MM.1S (cell line): ENCODE data around the gene WASF2.

Source experiments
- DNase-seq: peaks from one replicate; pipeline ENCODE4 v3.0.0-alpha.2; 2015
- H2AFZ ChIP-seq: fragments of 300-600 bp; sonication (generic); 2 replicates; pipeline ENCODE4 v1.6.0; 2016; ENCODE audit warnings: antibody characterized with exemption, low read length
- H3F3A ChIP-seq: fragments of 300-600 bp; sonication (generic); 2 replicates; pipeline ENCODE4 v1.6.1; 2016; ENCODE audit warnings: mild to moderate bottlenecking, antibody characterized with exemption, low read length, moderate library complexity, mixed read lengths; ENCODE audit not compliant: insufficient read depth
- H3K27ac ChIP-seq: fragments of 300-600 bp; sonication (generic); 2 replicates; pipeline ENCODE4 v1.5.1; 2016; ENCODE audit warnings: mild to moderate bottlenecking, low read length
- H3K27me3 ChIP-seq: fragments of 300-600 bp; sonication (generic); replicated peaks from 2 replicates; pipeline ENCODE4 v1.6.0; 2016; ENCODE audit warnings: low read length; ENCODE audit not compliant: insufficient read depth
- H3K36me3 ChIP-seq: fragments of 300-600 bp; sonication (generic); replicated peaks from 2 replicates; pipeline ENCODE4 v1.6.1; 2016; ENCODE audit warnings: mild to moderate bottlenecking, low read length, mixed read lengths; ENCODE audit not compliant: insufficient read depth
- H3K4me1 ChIP-seq: fragments of 300-600 bp; sonication (generic); 2 replicates; pipeline ENCODE4 v1.6.1; 2016; ENCODE audit warnings: low read length, mixed read lengths
- H3K4me2 ChIP-seq: fragments of 300-600 bp; sonication (generic); 2 replicates; pipeline ENCODE4 v1.6.0; 2016; ENCODE audit warnings: low read depth, low read length
- H3K4me3 ChIP-seq: fragments of 300-600 bp; sonication (generic); 2 replicates; pipeline ENCODE4 v1.5.1; 2016; ENCODE audit warnings: low read length, mixed read lengths
- H3K79me2 ChIP-seq: fragments of 300-600 bp; sonication (generic); 2 replicates; pipeline ENCODE4 v1.6.1; 2016; ENCODE audit warnings: mixed run types, low read length, mixed read lengths
- H3K9ac ChIP-seq: fragments of 300-600 bp; sonication (generic); 2 replicates; pipeline ENCODE4 v1.6.1; 2016; ENCODE audit warnings: low read length, mixed read lengths
- H3K9me2 ChIP-seq: fragments of 300-600 bp; sonication (generic); replicated peaks from 2 replicates; pipeline ENCODE4 v1.6.1; 2016; ENCODE audit warnings: mild to moderate bottlenecking, low read length, mixed read lengths; ENCODE audit not compliant: insufficient read depth
- H3K9me3 ChIP-seq: fragments of 300-600 bp; sonication (generic); replicated peaks from 2 replicates; pipeline ENCODE4 v1.6.1; 2016; ENCODE audit warnings: mild to moderate bottlenecking, low read length, mixed read lengths; ENCODE audit not compliant: insufficient read depth
- H4K20me1 ChIP-seq: fragments of 300-600 bp; sonication (generic); 2 replicates; pipeline ENCODE4 v1.6.1; 2016; ENCODE audit warnings: mild to moderate bottlenecking, low read length, moderate library complexity, mixed read lengths; ENCODE audit not compliant: insufficient read depth
- EZH2 ChIP-seq: fragments of 300-600 bp; sonication (generic); optimal IDR thresholded peaks from 2 replicates; pipeline ENCODE3; 2017; ENCODE audit warnings: low read depth, mild to moderate bottlenecking, antibody characterized with exemption, low read length, mixed read lengths
- EZH2phosphoT487 ChIP-seq: fragments of 300-600 bp; sonication (generic); IDR thresholded peaks from 2 replicates; pipeline ENCODE4 v1.6.1; 2018; ENCODE audit warnings: antibody characterized with exemption, low read length
- TF ChIP-seq, protein P1 (sequence below): fragments of 300-600 bp; sonication (generic); IDR thresholded peaks from 2 replicates; pipeline ENCODE4 v1.5.1; 2016; ENCODE audit warnings: antibody characterized with exemption, low read length, mixed read lengths

WASF2 gene

GRCh38 chr1:27430903-27431600, 58.9 kb downstream of the WASF2 start:
- Histone ChIP-seq H3K9me3 (no peaks in the 10 kb centered on the region), H4K20me1 (no peaks in the 10 kb centered on the region), H3K27ac (peak overlapping the region; percentile 60; the same call in 1 of the 2 replicates), H3K4me3 (no peak overlapping the region), H2AFZ (no peak overlapping the region), H3F3A (peaks cover 25% of the 10 kb centered on the region), H3K4me2 (peak overlapping the region; percentile 48), H3K4me1 (peaks cover 43% of the 10 kb centered on the region), H3K36me3 (peaks cover 6% of the 10 kb centered on the region; the same call in 1 of the 2 replicates), H3K9ac (peak overlapping the region; percentile 4; the same call in 1 of the 2 replicates), H3K27me3 (no peaks in the 10 kb centered on the region), H3K79me2 (peaks cover 88% of the 10 kb centered on the region), H3K9me2 (no peaks in the 10 kb centered on the region)
- TF ChIP-seq, protein P1, sequence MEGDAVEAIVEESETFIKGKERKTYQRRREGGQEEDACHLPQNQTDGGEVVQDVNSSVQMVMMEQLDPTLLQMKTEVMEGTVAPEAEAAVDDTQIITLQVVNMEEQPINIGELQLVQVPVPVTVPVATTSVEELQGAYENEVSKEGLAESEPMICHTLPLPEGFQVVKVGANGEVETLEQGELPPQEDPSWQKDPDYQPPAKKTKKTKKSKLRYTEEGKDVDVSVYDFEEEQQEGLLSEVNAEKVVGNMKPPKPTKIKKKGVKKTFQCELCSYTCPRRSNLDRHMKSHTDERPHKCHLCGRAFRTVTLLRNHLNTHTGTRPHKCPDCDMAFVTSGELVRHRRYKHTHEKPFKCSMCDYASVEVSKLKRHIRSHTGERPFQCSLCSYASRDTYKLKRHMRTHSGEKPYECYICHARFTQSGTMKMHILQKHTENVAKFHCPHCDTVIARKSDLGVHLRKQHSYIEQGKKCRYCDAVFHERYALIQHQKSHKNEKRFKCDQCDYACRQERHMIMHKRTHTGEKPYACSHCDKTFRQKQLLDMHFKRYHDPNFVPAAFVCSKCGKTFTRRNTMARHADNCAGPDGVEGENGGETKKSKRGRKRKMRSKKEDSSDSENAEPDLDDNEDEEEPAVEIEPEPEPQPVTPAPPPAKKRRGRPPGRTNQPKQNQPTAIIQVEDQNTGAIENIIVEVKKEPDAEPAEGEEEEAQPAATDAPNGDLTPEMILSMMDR: peak; percentile 5; the same call in 1 of the 2 replicates
- no peak for TF ChIP-seq EZH2phosphoT487
- peak; percentile 53 for DNase-seq

GRCh38 chr1:27429029-27429425, 60.9 kb downstream of the WASF2 start:
- Histone ChIP-seq H3K4me1 (peaks cover 31% of the 10 kb centered on the region), H3K36me3 (peaks cover 6% of the 10 kb centered on the region; the same call in 1 of the 2 replicates), H3K9me2 (no peaks in the 10 kb centered on the region), H4K20me1 (no peaks in the 10 kb centered on the region), H3K27ac (no peak overlapping the region), H3K9me3 (no peaks in the 10 kb centered on the region), H3K27me3 (no peaks in the 10 kb centered on the region), H3K4me3 (no peak overlapping the region), H3F3A (peaks cover 21% of the 10 kb centered on the region), H2AFZ (no peak overlapping the region), H3K79me2 (peaks cover 90% of the 10 kb centered on the region), H3K9ac (no peak overlapping the region), H3K4me2 (no peak overlapping the region)
- no peak for TF ChIP-seq EZH2
- no peak for TF ChIP-seq EZH2phosphoT487
- TF ChIP-seq, protein P1: no peak
- no peak for DNase-seq

- H2AFZ ChIP-seq: no peak overlapping the region
- no peaks in the 10 kb centered on the region for H3K27me3 ChIP-seq
- peaks cover 90% of the 10 kb centered on the region for H3K79me2 ChIP-seq
- H4K20me1 ChIP-seq: no peaks in the 10 kb centered on the region
- H3K27ac ChIP-seq: no peak overlapping the region
- H3K4me1 ChIP-seq: peaks cover 28% of the 10 kb centered on the region
- TF ChIP-seq EZH2phosphoT487 (no peak), EZH2 (no peak)
- TF ChIP-seq, protein P1: no peak
- DNase-seq: no peak
- H3K9ac ChIP-seq: no peak overlapping the region
- H3K4me2 ChIP-seq: no peak overlapping the region
- no peaks in the 10 kb centered on the region for H3K9me2 ChIP-seq
- no peak overlapping the region for H3K4me3 ChIP-seq
- no peaks in the 10 kb centered on the region for H3K9me3 ChIP-seq
- peaks cover 6% of the 10 kb centered on the region; the same call in 1 of the 2 replicates for H3K36me3 ChIP-seq
- H3F3A ChIP-seq: peaks cover 21% of the 10 kb centered on the region
Measured at GRCh38 chr1:27428316-27429028, 61.5 kb downstream of the WASF2 start.
